SU-DHL-6 (cell line): ENCODE measurements around the gene RNF144A.

Experiments used
- H2AFZ ChIP-seq: fragments of 200-600 bp; sonication (generic); 2 replicates; pipeline ENCODE4 v1.6.1; 2014; ENCODE audit warnings: low read depth, mild to moderate bottlenecking, moderate library complexity, mixed read lengths, antibody characterized with exemption, low read length; ENCODE audit not compliant: severe bottlenecking
- H3F3A ChIP-seq: fragments of 200-600 bp; shearing (Covaris generic); 2 replicates; pipeline ENCODE4 v1.6.0; 2016; ENCODE audit warnings: antibody characterized with exemption, mild to moderate bottlenecking; ENCODE audit not compliant: insufficient read depth
- H3K27ac ChIP-seq: fragments of 200-600 bp; sonication (generic); 2 replicates; pipeline ENCODE4 v1.5.1; 2016; ENCODE audit warnings: low read depth, mild to moderate bottlenecking, low read length, moderate library complexity, mixed read lengths
- H3K27me3 ChIP-seq: fragments of 200-600 bp; sonication (generic), shearing (Covaris generic); 2 replicates; pipeline ENCODE4 v1.6.0; 2014; ENCODE audit warnings: mild to moderate bottlenecking, low read length
- H3K36me3 ChIP-seq: fragments of 200-600 bp; sonication (generic); 2 replicates; pipeline ENCODE4 v1.6.1; 2014; ENCODE audit warnings: mild to moderate bottlenecking, low read length, mixed read lengths
- H3K4me2 ChIP-seq: fragments of 300-600, 200-600 bp; shearing (Covaris generic), sonication (generic); 2 replicates; pipeline ENCODE4 v1.6.0; 2014; ENCODE audit warnings: low read length, low read depth, mild to moderate bottlenecking; ENCODE audit not compliant: poor library complexity, severe bottlenecking
- H3K4me3 ChIP-seq: fragments of 200-600 bp; sonication (generic); 2 replicates; pipeline ENCODE4 v1.5.1; 2014; ENCODE audit warnings: antibody characterized with exemption, low read length, mild to moderate bottlenecking, mixed read lengths; ENCODE audit not compliant: insufficient read depth, poor library complexity, severe bottlenecking
- H3K79me2 ChIP-seq: fragments of 200-600 bp; sonication (generic); 2 replicates; pipeline ENCODE4 v1.6.1; 2014; ENCODE audit warnings: mild to moderate bottlenecking, low read length, moderate library complexity; ENCODE audit not compliant: insufficient read depth
- H3K9ac ChIP-seq: fragments of 200-600 bp; sonication (generic); 2 replicates; pipeline ENCODE4 v1.7.0; 2014; ENCODE audit warnings: mild to moderate bottlenecking, low read length
- H3K9me2 ChIP-seq: fragments of 200-600 bp; sonication (generic); replicated peaks from 2 replicates; pipeline ENCODE4 v1.6.1; 2014; ENCODE audit warnings: low read length; ENCODE audit not compliant: insufficient read depth
- H3K9me3 ChIP-seq: fragments of 200-600 bp; sonication (generic); 2 replicates; pipeline ENCODE4 v1.6.1; 2014; ENCODE audit warnings: low read length, mixed read lengths; ENCODE audit not compliant: insufficient read depth
- H4K20me1 ChIP-seq: fragments of 200-600 bp; sonication (generic); 2 replicates; pipeline ENCODE4 v1.6.1; 2014; ENCODE audit warnings: low read depth, mild to moderate bottlenecking, antibody characterized with exemption, low read length, moderate library complexity, mixed read lengths
- EZH2phosphoT487 ChIP-seq: fragments of 200-600 bp; sonication (generic), shearing (Covaris generic); conservative IDR thresholded peaks from 2 replicates; pipeline ENCODE4 v1.6.1; 2018; ENCODE audit warnings: mild to moderate bottlenecking, antibody characterized with exemption, low read length, moderate library complexity, mixed read lengths
- TF ChIP-seq, protein P1 (sequence below): fragments of 200-600 bp; sonication (generic); IDR thresholded peaks from one replicate; pipeline ENCODE4 v1.5.1; 2017; ENCODE audit warnings: antibody characterized with exemption, mild to moderate bottlenecking, low read length, moderate library complexity; ENCODE audit not compliant: insufficient read depth, poor library complexity, severe bottlenecking

The RNF144A gene

DNA sequence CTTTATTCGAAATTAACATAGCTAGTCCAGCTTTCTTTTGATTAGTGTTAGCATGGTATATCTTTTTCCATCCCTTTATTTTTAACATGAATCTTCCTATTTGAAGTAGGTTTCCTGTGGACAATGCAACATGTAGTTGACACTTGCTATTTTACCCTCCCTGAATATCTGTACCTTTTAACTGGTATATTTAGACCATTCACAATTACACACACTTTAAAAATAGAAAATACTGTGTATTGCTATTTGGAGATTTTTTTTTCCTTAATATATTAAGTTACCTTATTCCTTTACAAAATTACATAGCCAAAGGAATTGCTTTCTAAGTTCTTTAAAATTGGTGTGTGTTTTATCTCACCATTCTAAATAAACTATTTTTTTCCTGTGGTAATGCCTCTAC, 15.0 kb downstream of the RNF144A start:
- Histone ChIP-seq H4K20me1 (no peaks in the 10 kb centered on the region), H3K9ac (no peak overlapping the region), H3K27me3 (no peaks in the 10 kb centered on the region), H3K36me3 (no peaks in the 10 kb centered on the region), H3F3A (no peaks in the 10 kb centered on the region), H3K4me3 (no peak overlapping the region), H3K9me3 (no peaks in the 10 kb centered on the region), H3K9me2 (no peaks in the 10 kb centered on the region), H2AFZ (no peak overlapping the region), H3K79me2 (no peaks in the 10 kb centered on the region), H3K27ac (no peak overlapping the region), H3K4me2 (no peak overlapping the region)
- TF ChIP-seq, protein P1, sequence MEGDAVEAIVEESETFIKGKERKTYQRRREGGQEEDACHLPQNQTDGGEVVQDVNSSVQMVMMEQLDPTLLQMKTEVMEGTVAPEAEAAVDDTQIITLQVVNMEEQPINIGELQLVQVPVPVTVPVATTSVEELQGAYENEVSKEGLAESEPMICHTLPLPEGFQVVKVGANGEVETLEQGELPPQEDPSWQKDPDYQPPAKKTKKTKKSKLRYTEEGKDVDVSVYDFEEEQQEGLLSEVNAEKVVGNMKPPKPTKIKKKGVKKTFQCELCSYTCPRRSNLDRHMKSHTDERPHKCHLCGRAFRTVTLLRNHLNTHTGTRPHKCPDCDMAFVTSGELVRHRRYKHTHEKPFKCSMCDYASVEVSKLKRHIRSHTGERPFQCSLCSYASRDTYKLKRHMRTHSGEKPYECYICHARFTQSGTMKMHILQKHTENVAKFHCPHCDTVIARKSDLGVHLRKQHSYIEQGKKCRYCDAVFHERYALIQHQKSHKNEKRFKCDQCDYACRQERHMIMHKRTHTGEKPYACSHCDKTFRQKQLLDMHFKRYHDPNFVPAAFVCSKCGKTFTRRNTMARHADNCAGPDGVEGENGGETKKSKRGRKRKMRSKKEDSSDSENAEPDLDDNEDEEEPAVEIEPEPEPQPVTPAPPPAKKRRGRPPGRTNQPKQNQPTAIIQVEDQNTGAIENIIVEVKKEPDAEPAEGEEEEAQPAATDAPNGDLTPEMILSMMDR = no peak
- no peak for TF ChIP-seq EZH2phosphoT487

DNA sequence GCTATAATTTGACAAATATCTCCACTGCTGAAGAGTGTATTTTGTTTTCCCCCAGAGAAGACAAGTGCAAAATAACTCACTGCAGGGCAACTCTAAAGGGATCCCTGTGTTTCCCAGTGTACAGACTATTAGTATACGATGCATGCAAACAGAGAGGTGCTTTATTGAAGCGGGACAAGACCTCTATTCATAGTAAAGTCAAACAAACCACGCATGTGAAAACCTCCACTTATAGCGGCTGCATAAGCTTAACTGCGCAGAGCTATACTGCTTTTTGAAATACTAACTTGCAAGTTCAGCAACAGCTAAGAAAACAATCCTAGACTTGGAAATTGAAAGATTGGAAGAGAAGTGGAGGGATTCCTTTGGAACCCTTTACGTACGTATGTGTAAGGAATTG, 15.6 kb downstream of the RNF144A start:
- no peak overlapping the region for H2AFZ ChIP-seq
- no peaks in the 10 kb centered on the region for H3K9me3 ChIP-seq
- no peak overlapping the region for H3K27ac ChIP-seq
- H3K36me3 ChIP-seq = no peaks in the 10 kb centered on the region
- TF ChIP-seq EZH2phosphoT487 = no peak
- TF ChIP-seq, protein P1 = no peak
- H3K27me3 ChIP-seq = no peaks in the 10 kb centered on the region
- no peak overlapping the region for H3K9ac ChIP-seq
- H4K20me1 ChIP-seq = no peaks in the 10 kb centered on the region
- H3K4me3 ChIP-seq = no peak overlapping the region
- no peaks in the 10 kb centered on the region for H3K9me2 ChIP-seq
- H3K79me2 ChIP-seq = no peaks in the 10 kb centered on the region
- H3K4me2 ChIP-seq = no peak overlapping the region
- H3F3A ChIP-seq = no peaks in the 10 kb centered on the region

DNA sequence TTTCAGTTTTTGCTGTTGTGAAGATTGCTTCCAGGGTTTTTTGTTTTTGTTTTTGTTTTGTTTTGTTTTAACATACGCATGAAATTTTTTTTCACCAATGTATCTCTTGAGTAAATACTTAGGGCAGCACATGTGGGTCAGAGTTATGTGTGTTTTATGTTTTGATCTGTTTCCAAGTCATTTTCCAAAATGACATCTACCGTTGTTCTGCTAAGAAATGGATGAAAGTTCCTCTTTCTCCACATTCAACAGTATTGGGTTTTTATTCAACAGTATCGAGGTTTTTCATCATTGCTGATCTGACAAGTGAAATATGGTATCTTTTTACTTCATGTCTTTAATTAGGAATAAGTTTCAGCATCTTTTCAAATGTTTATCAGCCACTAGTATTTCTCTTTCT, 16.7 kb downstream of the RNF144A start:
- Histone ChIP-seq H3K4me2 (no peak overlapping the region), H4K20me1 (no peaks in the 10 kb centered on the region), H3F3A (no peaks in the 10 kb centered on the region)

More for the DNA sequence above, 16.7 kb downstream of the RNF144A start:
- no peaks in the 10 kb centered on the region for H3K9me3 ChIP-seq
- H3K79me2 ChIP-seq = no peaks in the 10 kb centered on the region
- no peak overlapping the region for H2AFZ ChIP-seq
- no peaks in the 10 kb centered on the region for H3K27me3 ChIP-seq
- no peaks in the 10 kb centered on the region for H3K9me2 ChIP-seq
- no peak overlapping the region for H3K4me3 ChIP-seq
- TF ChIP-seq, protein P1 = no peak
- no peak for TF ChIP-seq EZH2phosphoT487
- H3K9ac ChIP-seq = no peak overlapping the region
- H3K27ac ChIP-seq = no peak overlapping the region
- no peaks in the 10 kb centered on the region for H3K36me3 ChIP-seq
